Thoracic aorta (tissue), 2 donors: ENCODE results near the gene CRTC3. TPM values are rescaled to one million over a fixed set of nuclear protein-coding genes. Genes with fewer than 3 reads are reported as not detected.
"Not testable (repeated sequence)": the region's sequence is repeated elsewhere in the genome, so short reads cannot be mapped to it uniquely, and the experiment has no call there.

Source experiments
- ATAC-seq: fragments of 150-250 bp; one replicate; pipeline ENCODE4 v1.8.0; 2017; ENCODE audit warnings: low read depth; ENCODE audit not compliant: insufficient number of reproducible peaks, low FRiP score
- DNase-seq: peaks from one replicate; pipeline ENCODE4 v3.0.0-alpha.2; 2020; ENCODE audit warnings: low spot score
- H3K27ac ChIP-seq, 2 donors: fragments of 200-600 bp; sonication (generic); 1 replicate in 1 of 2; 2 replicates in 1 of 2; pipeline ENCODE4 v1.5.1; 2016; ENCODE audit warnings: mild to moderate bottlenecking in 2 of 2, moderate library complexity in 2 of 2
- H3K27me3 ChIP-seq: fragments of 200-600 bp; sonication (generic); replicated peaks from 2 replicates; pipeline ENCODE4 v1.6.0; 2016; ENCODE audit warnings: mild to moderate bottlenecking; ENCODE audit not compliant: insufficient read depth
- H3K36me3 ChIP-seq: fragments of 200-600 bp; sonication (generic); one replicate; pipeline ENCODE4 v1.5.1; 2016
- H3K4me1 ChIP-seq, 2 donors: fragments of 200-600 bp; sonication (generic); 1 replicate in 1 of 2; 2 replicates in 1 of 2; pipeline versions ENCODE4 v1.5.1 to v1.6.0; 2016; ENCODE audit warnings: low read depth in 2 of 2, mild to moderate bottlenecking in 1 of 2; ENCODE audit not compliant: control insufficient read depth in 1 of 2
- H3K4me3 ChIP-seq: fragments of 200-600 bp; sonication (generic); 2 replicates; pipeline ENCODE4 v1.5.1; 2016; ENCODE audit warnings: mild to moderate bottlenecking
- H3K9me3 ChIP-seq: fragments of 200-600 bp; sonication (generic); 2 replicates; pipeline ENCODE4 v1.5.1; 2016
- CTCF ChIP-seq: fragments of 200-600 bp; sonication (generic); IDR thresholded peaks from one replicate; pipeline ENCODE4 v1.5.1; 2019; ENCODE audit warnings: antibody characterized with exemption
- total RNA-seq, 2 donors: library from RNA; depleted of rRNA; stranded (reverse); fragments of >200 nt; gene quantifications; one replicate each; pipeline versions ENCODE4 v1.1.0 to v1.2.3, GENCODE V29; 2016

CRTC3 gene
- total RNA-seq, 2 donors from 2014 or later: 73.2 to 89.8 TPM

GRCh38 chr15:90654233-90655136 lies 124.8 kb downstream of the CRTC3 start:
- DNase-seq (no peak), ATAC-seq (no peak)
- no peak overlapping the region for H3K4me3 ChIP-seq

GRCh38 chr15:90657520-90658172 lies 127.9 kb downstream of the CRTC3 start:
- peaks cover 7 to 20% of the 10 kb centered on the region in 2 donors for H3K4me1 ChIP-seq
- ATAC-seq, H3K27me3 ChIP-seq, H3K9me3 ChIP-seq, H3K27ac ChIP-seq, H3K4me3 ChIP-seq, H3K36me3 ChIP-seq, DNase-seq: not testable (repeated sequence)

More at GRCh38 chr15:90654233-90655136, 124.8 kb downstream of the CRTC3 start:
- Histone ChIP-seq H3K36me3 (no peaks in the 10 kb centered on the region), H3K4me1 (peaks cover 4 to 16% of the 10 kb centered on the region in 2 donors), H3K27ac (no peak overlapping the region), H3K27me3 (no peaks in the 10 kb centered on the region), H3K9me3 (no peaks in the 10 kb centered on the region)
- no peak for TF ChIP-seq CTCF

- DNase-seq: no peak
- Histone ChIP-seq H3K4me1 (peaks cover 7 to 19% of the 10 kb centered on the region in 2 donors), H3K27me3 (no peaks in the 10 kb centered on the region), H3K4me3 (no peak overlapping the region), H3K36me3 (no peaks in the 10 kb centered on the region), H3K27ac (no peak overlapping the region), H3K9me3 (no peaks in the 10 kb centered on the region)
- no peak for TF ChIP-seq CTCF
- peak; percentile 5 for ATAC-seq
These were observed 129.8 kb downstream of the CRTC3 start for GRCh38 chr15:90659481-90659880.

GRCh38 chr15:90660195-90660998 lies 130.7 kb downstream of the CRTC3 start:
- peak overlapping the region; percentile 49 to 68 for H3K27ac ChIP-seq
- H3K4me3 ChIP-seq: peak overlapping the region; percentile 42
- H3K4me1 ChIP-seq: peaks cover 3 to 20% of the 10 kb centered on the region in 2 donors
- TF ChIP-seq CTCF: no peak
- ATAC-seq (no peak), DNase-seq (peak; percentile 65)
- H3K36me3 ChIP-seq: no peaks in the 10 kb centered on the region
- no peaks in the 10 kb centered on the region for H3K27me3 ChIP-seq
- H3K9me3 ChIP-seq: no peaks in the 10 kb centered on the region

GRCh38 chr15:90660999-90661330 lies 131.2 kb downstream of the CRTC3 start:
- Histone ChIP-seq H3K4me3 (peak overlapping the region; percentile 42), H3K4me1 (peaks cover 3 to 24% of the 10 kb centered on the region in 2 donors), H3K27ac (peak overlapping the region; percentile 49 to 68)
- not testable (repeated sequence) for H3K27me3 ChIP-seq, DNase-seq, ATAC-seq, H3K36me3 ChIP-seq, H3K9me3 ChIP-seq

GRCh38 chr15:90664081-90664461 lies 134.3 kb downstream of the CRTC3 start:
- not testable (repeated sequence) for DNase-seq

More at GRCh38 chr15:90664081-90664461, 134.3 kb downstream of the CRTC3 start:
- not testable (repeated sequence) for H3K9me3 ChIP-seq, ATAC-seq, H3K27ac ChIP-seq, H3K4me3 ChIP-seq, H3K27me3 ChIP-seq, H3K36me3 ChIP-seq
- H3K4me1 ChIP-seq: peaks cover 3 to 27% of the 10 kb centered on the region in 2 donors
